Activated CD4-positive, alpha-beta T cell treated with anti-CD3 and anti-CD28 coated beads, Interleukin-2, amount 50 U/mL, for 48 hours (primary cell): ENCODE results near the gene NXNL2.

Experiments used
- DNase-seq, 2 experiments: peaks; one replicate each; pipeline ENCODE4 v3.0.0-alpha.2; 2020

NXNL2 gene

GRCh38 chr9:88534456-88535225, at the start of gene NXNL2:
TSS of gene NXNL2 (plus strand) at chr9:88535178. CDS start at chr9:88535435, 257 bp downstream.
- peak; percentile 31 to 38 for DNase-seq

GRCh38 chr9:88488166-88488565, 46.8 kb upstream of the NXNL2 start:
- no peak for DNase-seq

DNA sequence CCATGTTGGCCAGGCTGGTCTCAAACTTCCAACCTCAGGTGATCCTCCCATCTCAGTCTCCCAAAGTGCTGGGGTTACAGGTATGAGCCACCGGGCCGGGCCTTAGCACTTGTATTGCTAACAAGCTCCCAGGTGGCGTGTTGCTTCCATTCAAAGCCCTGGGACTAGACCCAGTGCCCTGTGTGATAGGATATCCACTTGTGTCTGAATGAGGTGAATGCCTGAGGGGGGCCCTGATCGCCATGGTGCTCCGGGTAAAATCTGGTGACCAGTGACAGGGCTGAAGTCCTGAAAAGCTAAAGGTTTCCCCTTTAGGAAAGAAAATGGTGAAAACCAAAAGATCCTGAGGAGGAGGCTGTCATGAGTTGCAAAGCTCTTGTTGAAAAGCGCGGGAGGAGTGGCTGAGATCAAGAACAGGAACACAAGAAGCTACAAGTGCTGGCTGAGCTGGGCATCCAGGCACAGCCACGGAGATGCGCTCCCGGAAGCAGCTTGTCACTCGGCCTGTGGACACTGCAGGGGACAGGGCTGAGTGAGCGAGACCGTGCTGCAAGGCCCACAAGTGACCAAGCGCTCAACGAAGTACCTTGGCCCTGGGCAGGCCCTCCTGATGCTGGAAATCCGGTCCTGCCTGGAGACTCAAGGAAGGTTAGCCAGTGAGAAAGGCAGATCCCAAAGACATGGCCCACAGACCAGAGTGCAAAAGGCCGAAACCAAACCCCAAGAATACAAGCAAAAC, 39.8 kb upstream of the NXNL2 start:
- no peak for DNase-seq

- DNase-seq = no peak
Measured at GRCh38 chr9:88497224-88497623, 37.8 kb upstream of the NXNL2 start.

DNA sequence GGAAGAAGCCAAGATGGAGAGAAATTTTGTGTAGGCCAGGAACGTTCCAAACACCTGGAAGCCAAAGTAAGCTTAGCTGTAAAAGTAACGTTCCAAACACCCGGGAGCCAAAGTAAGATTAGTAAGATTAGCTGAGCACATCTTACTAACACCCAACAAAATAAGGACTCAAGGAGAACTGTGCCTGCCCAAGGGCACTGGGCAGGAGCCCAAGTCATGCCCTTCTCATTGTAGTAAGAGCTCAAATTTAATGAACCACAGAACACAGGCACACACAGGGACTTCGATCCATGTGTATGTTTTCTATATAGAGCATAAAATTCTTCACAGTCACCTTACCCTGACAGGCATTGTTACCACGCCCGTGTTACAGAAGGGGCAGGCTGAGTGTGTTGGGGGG, 36.1 kb upstream of the NXNL2 start:
- DNase-seq = no peak

DNA sequence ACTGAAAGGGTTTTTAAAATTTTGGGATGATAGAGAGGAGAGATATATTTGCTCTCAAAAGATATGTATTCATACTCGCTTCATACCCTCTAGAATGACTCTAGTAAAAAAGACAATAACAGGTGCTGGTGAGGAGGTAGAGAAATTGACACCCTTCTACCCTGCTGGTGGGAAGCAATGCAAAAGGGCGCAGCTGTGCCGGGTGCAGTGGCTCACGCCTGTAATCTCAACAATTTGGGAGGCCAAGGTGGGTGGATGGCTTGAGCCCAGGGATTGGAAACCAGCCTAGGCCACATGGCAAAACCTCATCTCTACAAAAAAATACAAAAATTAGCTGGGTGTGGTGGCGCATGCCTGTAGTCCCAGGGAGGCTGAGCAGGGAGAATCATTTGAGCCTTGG, 33.9 kb upstream of the NXNL2 start:
- DNase-seq = no peak

- no peak for DNase-seq
Measured at GRCh38 chr9:88502552-88503034, 32.4 kb upstream of the NXNL2 start.

GRCh38 chr9:88503081-88503844, 31.7 kb upstream of the NXNL2 start:
- DNase-seq = no peak

DNA sequence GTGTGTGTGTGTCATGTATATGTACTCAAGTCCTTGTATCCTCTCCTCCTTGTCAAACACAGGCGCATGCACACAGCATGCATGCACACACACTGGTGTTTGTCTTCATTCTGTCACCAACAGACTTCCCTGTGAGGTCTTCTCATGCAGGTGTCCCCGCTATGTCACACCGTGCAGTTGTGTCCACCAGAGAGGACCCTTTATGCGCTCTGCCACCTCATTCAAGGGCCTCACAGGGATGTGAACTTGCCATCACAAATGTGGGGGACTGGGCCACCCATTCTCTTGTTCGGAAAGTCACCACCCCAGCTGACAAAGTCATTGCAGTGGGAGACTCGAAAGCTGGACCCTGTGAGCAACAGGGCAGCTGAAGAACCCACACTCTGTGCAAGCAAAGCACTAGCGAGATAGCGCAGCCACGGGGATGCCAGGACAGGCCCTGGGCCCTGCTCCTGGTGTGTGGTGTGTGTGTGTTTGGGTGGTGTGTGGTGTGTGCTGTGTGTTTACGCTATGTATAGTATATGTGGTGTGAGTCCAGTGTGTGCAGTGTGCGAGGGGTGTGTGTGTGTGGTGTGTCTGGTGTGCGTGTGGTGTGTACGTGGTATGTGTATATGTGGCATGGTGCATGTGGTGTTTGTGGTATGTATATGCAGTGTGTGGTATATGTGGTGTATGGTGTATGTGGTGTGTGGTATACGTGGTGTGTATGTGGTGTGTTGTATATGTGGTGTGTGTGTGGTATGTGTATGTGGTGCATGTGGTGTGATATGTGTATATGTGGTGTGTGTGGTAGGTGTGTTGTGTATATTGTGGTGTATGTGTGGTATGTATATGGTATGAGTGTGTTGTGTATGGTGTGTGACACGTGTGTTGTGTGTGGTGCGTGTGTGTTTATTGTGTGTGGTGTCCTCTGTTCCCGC, 30.9 kb upstream of the NXNL2 start:
- no peak for DNase-seq

DNA sequence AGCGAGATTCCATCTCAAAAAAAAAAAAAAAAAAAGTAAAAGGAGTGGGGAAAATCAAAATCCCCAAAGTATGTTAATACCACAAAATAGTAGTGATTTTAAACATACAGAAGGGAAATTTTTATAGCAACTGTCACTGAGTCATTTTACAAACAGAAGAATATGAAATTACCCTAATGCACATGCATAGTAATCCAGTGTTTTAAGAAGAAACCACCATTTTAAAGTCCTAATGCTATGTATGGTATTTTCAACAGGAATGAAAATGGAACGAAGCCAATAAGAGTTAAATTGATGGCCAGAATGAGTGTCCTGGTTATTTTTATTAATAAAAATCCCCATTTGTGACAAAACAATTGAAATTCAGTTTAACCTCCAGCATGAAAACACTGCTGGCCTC, 26.7 kb upstream of the NXNL2 start:
- no peak for DNase-seq

DNA sequence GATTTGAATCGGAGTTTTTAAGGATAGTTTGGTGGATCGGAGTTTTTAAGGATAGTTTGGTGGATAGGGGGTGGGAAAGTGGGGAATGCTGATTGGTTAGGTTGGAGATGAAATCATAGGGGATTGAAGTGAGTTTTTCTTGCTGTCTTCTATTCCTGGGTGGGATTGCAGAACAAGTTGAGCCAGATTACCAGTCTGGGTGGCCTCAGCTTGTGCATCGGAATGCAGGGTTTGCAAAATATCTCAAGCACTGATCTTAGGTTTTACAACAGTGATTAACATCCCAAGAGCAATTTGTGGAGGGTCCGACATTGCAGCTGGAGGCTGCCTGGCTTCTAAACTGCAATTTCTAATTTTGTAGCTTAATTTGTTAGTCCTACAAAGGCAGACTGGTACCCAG, 23.1 kb upstream of the NXNL2 start:
- no peak for DNase-seq

GRCh38 chr9:88514247-88514646, 20.7 kb upstream of the NXNL2 start:
- DNase-seq = no peak

DNA sequence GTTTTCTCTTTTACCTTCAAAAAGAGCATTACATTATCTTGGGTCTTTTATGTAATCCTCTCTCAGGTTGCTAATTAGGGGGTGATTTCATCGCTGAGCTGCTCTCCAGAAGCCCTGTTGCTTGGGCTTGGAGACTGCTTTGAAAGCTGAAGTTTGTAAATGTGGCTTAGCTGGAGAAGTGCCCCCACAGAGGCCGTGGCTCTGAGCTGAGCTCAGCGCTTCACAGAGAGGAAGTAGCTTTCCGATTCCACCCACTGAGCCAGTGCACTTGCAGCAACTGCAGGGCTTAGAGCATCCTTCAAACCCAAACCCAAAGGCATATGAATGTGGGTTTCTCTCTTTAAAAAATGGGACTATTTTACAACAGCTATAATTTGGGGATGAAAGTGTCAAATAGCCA, 13.7 kb upstream of the NXNL2 start:
- DNase-seq = no peak

DNA sequence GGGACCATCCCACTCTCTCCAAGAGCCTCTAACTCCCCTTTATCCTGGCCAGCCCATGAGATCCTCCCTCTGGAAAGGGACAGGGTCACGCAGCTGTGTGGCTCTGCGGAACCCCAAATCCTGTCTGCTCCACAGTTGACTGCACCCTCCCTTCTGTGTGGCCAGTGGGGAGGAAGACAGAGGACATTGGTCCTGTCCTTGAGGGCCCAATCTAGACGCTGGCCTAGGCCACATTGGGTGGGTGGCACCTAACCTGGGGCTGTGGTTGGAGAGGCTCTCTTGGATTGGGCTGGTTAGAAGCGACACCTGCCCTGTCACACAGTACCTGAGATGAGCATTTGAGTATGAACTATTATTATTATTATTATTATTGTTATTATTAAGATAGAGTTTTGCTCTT, 12.6 kb upstream of the NXNL2 start:
- no peak for DNase-seq

GRCh38 chr9:88523056-88523455, 11.9 kb upstream of the NXNL2 start:
- no peak for DNase-seq

GRCh38 chr9:88524911-88525310, 10.1 kb upstream of the NXNL2 start:
- DNase-seq = no peak

DNA sequence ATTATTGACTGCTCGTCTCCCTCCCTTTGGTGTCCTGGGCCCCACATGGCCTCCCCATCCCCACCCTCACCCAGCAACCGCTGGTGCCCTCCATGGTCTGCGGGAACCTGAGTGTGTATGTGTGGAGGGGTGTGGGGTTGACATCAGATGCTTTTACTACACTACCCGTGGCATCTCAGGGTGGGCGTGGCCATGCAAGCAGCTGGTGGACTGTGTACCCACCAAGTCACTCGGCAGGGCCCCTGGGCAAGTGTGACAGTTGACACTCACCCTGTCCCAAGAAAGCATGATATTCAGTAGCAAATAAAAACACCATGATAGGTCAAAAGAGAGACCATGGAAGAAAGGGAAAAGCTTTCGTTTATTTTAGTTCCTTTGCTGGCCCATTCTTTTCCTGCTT, 7.4 kb upstream of the NXNL2 start:
- no peak for DNase-seq

GRCh38 chr9:88528080-88528790, 6.7 kb upstream of the NXNL2 start:
- no peak for DNase-seq

DNA sequence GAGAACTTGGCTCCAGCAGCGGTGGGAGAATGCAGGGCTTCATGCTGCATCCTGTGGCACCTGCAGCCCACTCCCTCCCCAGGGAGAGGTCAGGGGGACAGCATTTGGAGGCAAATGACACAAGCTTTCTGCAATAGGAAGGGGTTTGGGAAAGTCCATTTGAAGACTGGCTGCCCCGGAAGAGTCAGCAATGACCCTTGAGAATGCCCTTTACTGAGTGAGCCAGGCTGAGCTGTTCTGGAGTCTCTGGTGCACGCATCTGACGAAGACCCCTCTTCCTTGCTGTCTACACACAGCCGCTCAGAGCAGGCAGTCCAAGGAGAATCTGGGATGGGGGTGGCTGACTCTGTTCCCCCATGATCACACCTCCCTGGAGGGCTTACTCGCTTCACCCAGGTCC, 5.5 kb upstream of the NXNL2 start:
- DNase-seq = no peak

GRCh38 chr9:88530051-88530450, 4.9 kb upstream of the NXNL2 start:
- no peak for DNase-seq

DNA sequence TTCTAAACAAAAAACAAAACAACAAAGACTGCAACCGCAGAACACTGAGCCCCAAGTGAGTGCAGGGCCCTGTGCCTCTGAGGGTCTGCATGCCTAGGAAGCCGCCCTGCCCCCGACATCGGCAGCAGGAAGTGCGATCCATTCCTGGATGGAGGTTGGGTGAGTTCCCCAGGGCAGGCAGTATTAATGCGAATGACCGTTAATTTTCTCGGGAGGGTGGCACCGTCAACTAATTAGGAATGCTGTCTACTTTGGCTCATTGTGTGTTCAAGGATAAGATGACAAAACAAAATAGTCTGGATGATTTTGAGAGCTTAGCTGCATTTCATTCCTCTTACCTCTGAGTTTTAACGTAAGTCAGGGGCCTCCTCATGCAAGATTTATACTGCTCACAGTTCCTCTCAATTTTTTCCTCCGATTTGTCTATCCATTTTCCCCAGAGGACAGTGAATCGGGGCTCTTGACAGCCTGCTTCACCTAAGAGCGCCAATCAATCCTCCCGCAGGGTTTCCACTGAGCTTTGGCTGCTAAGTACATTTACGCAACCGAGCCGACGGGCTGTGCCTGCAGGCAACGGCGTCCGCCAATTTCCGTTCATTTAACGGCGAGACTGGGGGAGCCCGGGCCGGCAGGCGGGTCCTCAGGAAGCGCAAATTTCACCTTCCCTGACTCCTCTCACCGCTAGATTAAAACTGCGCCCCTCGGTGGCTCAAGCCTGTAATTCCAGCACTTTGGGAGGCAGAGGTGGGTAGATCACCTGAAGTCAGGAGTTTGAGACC, 2.9 kb upstream of the NXNL2 start:
- peak; percentile 3 to 6 for DNase-seq
